OCI-LY7 (cell line): ENCODE results near the gene CCDC169.

Experiments used
- CTCF ChIP-seq: fragments of 200-600 bp; sonication (generic); conservative IDR thresholded peaks from 2 replicates; pipeline ENCODE4 v1.5.1; 2014; ENCODE audit warnings: mild to moderate bottlenecking, antibody characterized with exemption, low read length, moderate library complexity, mixed read lengths
- EZH2phosphoT487 ChIP-seq: fragments of 200-600 bp; sonication (generic); IDR thresholded peaks from 2 replicates; pipeline ENCODE4 v1.6.1; 2018; ENCODE audit warnings: low read depth, borderline replicate concordance, mild to moderate bottlenecking, mixed run types, antibody characterized with exemption, low read length, moderate library complexity, mixed read lengths

- TF ChIP-seq CTCF, result no peak
- TF ChIP-seq EZH2phosphoT487, result no peak
These were observed 109.2 kb downstream of the CCDC169 start for GRCh38 chr13:36188441-36188840.
